HepG2 (cell line): ENCODE results near the gene RAC2. TPM values are rescaled to one million over a fixed set of nuclear protein-coding genes. Genes with fewer than 3 reads are reported as not detected.

Source experiments
- ATAC-seq: fragments of 200-7000 bp; cut with Tn5 transposase; 3 replicates; pipeline ENCODE4 v1.9.1; 2020; ENCODE audit warnings: mild to moderate bottlenecking, moderate library complexity
- Bru-seq: library from RNA; stranded (reverse); fragments of 400-500 nt; gene quantifications from one replicate; lab custom pipeline; 2021; lab: Mats Ljungman, UMichigan
- BruChase-seq, 2 experiments: library from RNA; stranded (reverse); fragments of 400-500 nt; gene quantifications; one replicate each; lab custom pipeline; 2021; lab: Mats Ljungman, UMichigan
- BruUV-seq: library from RNA; stranded (reverse); fragments of 400-500 nt; replicated peaks from 2 replicates; lab custom pipeline; 2021; lab: Mats Ljungman, UMichigan
- CTCF ChIA-PET: fragments of 300-600 bp; formaldehyde crosslinking; extraction: SDS; loops from one replicate; lab custom pipeline; 2021; ENCODE audit warnings: low total read pairs, inconsistent platforms, low intra/inter-chr PET ratio; lab: Yijun Ruan, JAX
- POLR2A ChIA-PET: fragments of 350-600 bp; sonication (Branson Sonifier 250); formaldehyde crosslinking; loops from one replicate; lab custom pipeline; 2020; ENCODE audit warnings: antibody characterized with exemption, inconsistent platforms; lab: Yijun Ruan, JAX
- DNase-seq: peaks from one replicate; pipeline ENCODE4 v3.0.0-alpha.2; 2015; ENCODE audit warnings: low spot score
- FAIRE-seq: peaks from 3 replicates; lab custom pipeline; 2011; peaks lifted over from hg19 to GRCh38; lab: Jason Lieb, UNC
- H2AFZ ChIP-seq: one replicate; pipeline ENCODE4 v1.6.1; 2011; ENCODE audit warnings: low read length, inconsistent platforms
- H3K27ac ChIP-seq: fragments of 300-600 bp; 3 replicates; pipeline ENCODE4 v1.8.0; 2011; ENCODE audit warnings: mixed run types, mild to moderate bottlenecking, mixed read lengths, low read length, inconsistent platforms; ENCODE audit not compliant: insufficient read depth; ENCODE audit errors: extremely low read length
- H3K27me3 ChIP-seq, 2 experiments: fragments of 200-600 bp in 1 of 2; 2 replicates in 1 of 2; 3 replicates in 1 of 2; pipeline versions ENCODE4 v1.6.0 to v1.8.0; 2011; ENCODE audit warnings: low read length in 2 of 2, mild to moderate bottlenecking in 2 of 2, moderate library complexity in 2 of 2, inconsistent platforms in 1 of 2; ENCODE audit not compliant: insufficient read depth in 2 of 2, control insufficient read depth in 1 of 2
- H3K36me3 ChIP-seq, 2 experiments: fragments of 200-600 bp in 1 of 2; replicated peaks in 1 of 2; 2 replicates in 1 of 2; 3 replicates in 1 of 2; pipeline versions ENCODE4 v1.5.1 to v1.8.0; 2011; ENCODE audit warnings: low read length in 2 of 2, inconsistent platforms in 1 of 2; ENCODE audit not compliant: insufficient read depth in 2 of 2, control insufficient read depth in 1 of 2
- H3K4me1 ChIP-seq: 2 replicates; pipeline ENCODE4 v1.5.1; 2012; ENCODE audit warnings: low read length, inconsistent platforms; ENCODE audit not compliant: insufficient read depth
- H3K4me2 ChIP-seq: 2 replicates; pipeline ENCODE4 v1.6.0; 2011; ENCODE audit warnings: low read depth, low read length, inconsistent platforms
- H3K4me3 ChIP-seq, 3 experiments: fragments of 200-600 bp in 1 of 3; sonication (generic), shearing (Covaris generic) in 1 of 3; replicated peaks in 1 of 3; 2 replicates each; pipeline ENCODE4 v1.5.1; 2011 to 2016; ENCODE audit warnings: low read length in 3 of 3, inconsistent platforms in 2 of 3, low read depth in 2 of 3, mild to moderate bottlenecking in 2 of 3, control low read depth in 1 of 3, mixed read lengths in 1 of 3; ENCODE audit not compliant: insufficient read depth in 1 of 3
- H3K79me2 ChIP-seq: one replicate; pipeline ENCODE4 v1.6.1; 2011; ENCODE audit warnings: low read length, inconsistent platforms; ENCODE audit not compliant: insufficient read depth
- H3K9ac ChIP-seq: 2 replicates; pipeline ENCODE4 v1.6.0; 2011; ENCODE audit warnings: mild to moderate bottlenecking, low read depth, low read length, inconsistent platforms; ENCODE audit not compliant: insufficient read depth
- H3K9me3 ChIP-seq: 2 replicates; pipeline ENCODE4 v1.5.1; 2012; ENCODE audit warnings: mild to moderate bottlenecking, low read length
- H4K20me1 ChIP-seq: 2 replicates; pipeline ENCODE4 v1.6.0; 2011; ENCODE audit warnings: inconsistent platforms, mild to moderate bottlenecking, low read length, moderate library complexity; ENCODE audit not compliant: insufficient read depth
- ATAD3A ChIP-seq: sonication (generic); formaldehyde crosslinking; IDR thresholded peaks from 2 replicates; pipeline ENCODE4 v1.4.0; 2020; ENCODE audit warnings: missing genetic modification reagents
- BCL6 ChIP-seq: IDR thresholded peaks from 2 replicates; pipeline ENCODE4 v1.6.1; 2016; ENCODE audit warnings: missing genetic modification reagents, missing compliant biosample characterization
- E2F1 ChIP-seq: sonication (generic); formaldehyde crosslinking; IDR thresholded peaks from 2 replicates; pipeline ENCODE4 v1.5.0; 2020; ENCODE audit warnings: missing genetic modification reagents
- HNRNPH1 ChIP-seq: fragments of 200-400 bp; formaldehyde crosslinking; optimal IDR thresholded peaks from 2 replicates; pipeline ENCODE3; 2017; ENCODE audit warnings: mild to moderate bottlenecking, low read depth, low read length
- REXO4 ChIP-seq: sonication (generic); formaldehyde crosslinking; IDR thresholded peaks from 2 replicates; pipeline ENCODE4 v1.8.0; 2022; ENCODE audit warnings: missing genetic modification reagents, mild to moderate bottlenecking, borderline replicate concordance
- RXRA ChIP-seq: sonication (generic); formaldehyde crosslinking; IDR thresholded peaks from 2 replicates; pipeline ENCODE4 v1.5.1; 2020; ENCODE audit warnings: missing genetic modification reagents
- SALL1 ChIP-seq: sonication (generic); formaldehyde crosslinking; IDR thresholded peaks from 2 replicates; pipeline ENCODE4 v1.8.0; 2022; ENCODE audit warnings: mild to moderate bottlenecking, missing genetic modification reagents
- ZNF451 ChIP-seq: sonication (generic); formaldehyde crosslinking; IDR thresholded peaks from 2 replicates; pipeline ENCODE4 v1.5.0; 2020; ENCODE audit warnings: mild to moderate bottlenecking, missing genetic modification reagents
- ZNF543 ChIP-seq: sonication (generic); formaldehyde crosslinking; IDR thresholded peaks from 2 replicates; pipeline ENCODE4 v1.4.0; 2020; ENCODE audit warnings: mild to moderate bottlenecking, missing genetic modification reagents
- ZNF773 ChIP-seq: sonication (generic); formaldehyde crosslinking; IDR thresholded peaks from 2 replicates; pipeline ENCODE4 v1.4.0; 2020; ENCODE audit warnings: missing genetic modification reagents, borderline replicate concordance
- WGBS: methylation state at CpG from one replicate; pipeline ENCODE4 v1.1.6; 2017; ENCODE audit warnings: low lambda C conversion rate; 5-methylcytosine and 5-hydroxymethylcytosine counted together
- in situ Hi-C: cut with HindIII; loops from 2 replicates; pipeline ENCODE4 v1.10.0; 2017; ENCODE audit warnings: low pct_unique_long_range_greater_than_20kb; ENCODE audit not compliant: extremely low pct_ligation_motif_present
- intact Hi-C: fragments of 100-400 bp; cut with micrococcal nuclease; formaldehyde crosslinking; loops from one replicate; pipeline ENCODE4 v1.10.0; 2022; ENCODE audit not compliant: unreplicated experiment
- long read RNA-seq, 2 experiments: library from RNA in 1 of 2; library from polyadenylated mRNA in 1 of 2; stranded (forward) in 1 of 2; unstranded in 1 of 2; transcript quantifications; one replicate each; pipeline ENCODE4 v2.0.0, GENCODE V29; 2019 to 2022
- polyA minus RNA-seq, 3 experiments: library from RNA; depleted of rRNA, polyadenylated mRNA; stranded (reverse); fragments of >200 nt; gene quantifications; 2 replicates each; pipeline ENCODE4 v1.2.3, GENCODE V29; 2011; ENCODE audit warnings: low replicate concordance in 1 of 3
- polyA plus RNA-seq, 8 experiments: library from polyadenylated mRNA; depleted of rRNA in 3 of 8; stranded (reverse) in 7 of 8; unstranded in 1 of 8; fragments of >200 nt; fragmentation: Illumina TruSeq in 4 of 8; extraction: Trizol in 4 of 8; gene quantifications; 2 replicates each; pipeline versions ENCODE4 v1.2.1 to v1.2.3, GENCODE V29; 2011 to 2016; ENCODE audit warnings: low read depth in 4 of 8, missing spikeins in 1 of 8, mixed read lengths in 1 of 8; ENCODE audit not compliant: insufficient read depth in 1 of 8
- total RNA-seq, 5 experiments: library from RNA; depleted of rRNA; stranded (reverse); fragments of >200 nt; fragmentation: Illumina TruSeq; extraction: Trizol; gene quantifications; 2 replicates each; pipeline ENCODE4 v1.2.3, GENCODE V29; 2016; ENCODE audit warnings: low read depth in 1 of 5
- TF ChIP-seq, protein P1 (sequence below): IDR thresholded peaks from 2 replicates; pipeline ENCODE4 v1.6.1; 2018; ENCODE audit warnings: missing genetic modification reagents
- TF ChIP-seq, protein P2 (sequence below): sonication (generic); formaldehyde crosslinking; IDR thresholded peaks from 2 replicates; pipeline ENCODE4 v1.5.1; 2020; ENCODE audit warnings: mild to moderate bottlenecking, moderate library complexity, missing genetic modification reagents
- TF ChIP-seq, protein P3 (sequence below): sonication (generic); formaldehyde crosslinking; IDR thresholded peaks from 2 replicates; pipeline ENCODE4 v1.4.0; 2020; ENCODE audit warnings: missing genetic modification reagents

RAC2 gene
- total RNA-seq (2016; rRNA removed; fragmentation: Illumina TruSeq; extraction: Trizol) = not detected in 2 replicates
- total RNA-seq (2016; cell fraction: cytosol; rRNA removed; fragmentation: Illumina TruSeq; extraction: Trizol; ENCODE audit: low read depth) = 0.18 TPM in 1 of 2 replicates, not detected in the other
- not detected in 2 replicates for total RNA-seq (2016; cell fraction: insoluble cytoplasmic fraction; rRNA removed; fragmentation: Illumina TruSeq; extraction: Trizol)
- total RNA-seq (2016; cell fraction: membrane; rRNA removed; fragmentation: Illumina TruSeq; extraction: Trizol) = 0.28 TPM in 1 of 2 replicates, not detected in the other
- not detected in 2 replicates for total RNA-seq (2016; cell fraction: nucleus; rRNA removed; fragmentation: Illumina TruSeq; extraction: Trizol)
- 0.73 and 0.86 TPM in 2 replicates for polyA plus RNA-seq (2011; rRNA removed)
- polyA plus RNA-seq (2011; cell fraction: cytosol; rRNA removed) = 0.35 and 0.56 TPM in 2 replicates
- 0.61 and 0.68 TPM in 2 replicates for polyA plus RNA-seq (2011; cell fraction: nucleus; rRNA removed)
- 0.39 TPM in 1 of 2 replicates, not detected in the other for polyA plus RNA-seq (2012)
- 0.14 and 0.26 TPM in 2 replicates for polyA plus RNA-seq (2016; cell fraction: cytosol; fragmentation: Illumina TruSeq; extraction: Trizol; ENCODE audit: low read depth)
- polyA plus RNA-seq (2016; cell fraction: insoluble cytoplasmic fraction; fragmentation: Illumina TruSeq; extraction: Trizol; ENCODE audit: low read depth) = 0.21 TPM in 1 of 2 replicates, not detected in the other
- polyA plus RNA-seq (2016; cell fraction: membrane; fragmentation: Illumina TruSeq; extraction: Trizol; ENCODE audit: low read depth) = 0.16 and 0.20 TPM in 2 replicates
- polyA plus RNA-seq (2016; cell fraction: nucleus; fragmentation: Illumina TruSeq; extraction: Trizol; ENCODE audit: insufficient read depth, low read depth) = 0.45 TPM in 1 of 2 replicates, not detected in the other
- polyA minus RNA-seq (2011; rRNA and poly(A)+ RNA removed; ENCODE audit: low replicate concordance) = 0.64 and 2.0 TPM in 2 replicates
- polyA minus RNA-seq (2011; cell fraction: cytosol; rRNA and poly(A)+ RNA removed) = not detected in 2 replicates
- 0.37 TPM in 1 of 2 replicates, not detected in the other for polyA minus RNA-seq (2011; cell fraction: nucleus; rRNA and poly(A)+ RNA removed)
- Bru-seq, nascent RNA = percentile 12 among the genes with signal in this experiment
- not detected for BruChase-seq, experiment 1, labeled RNA remaining after a 6-hour chase
- percentile 11 among the genes with signal in this experiment for BruChase-seq, experiment 2, labeled RNA remaining after a 2-hour chase
- long read RNA-seq, experiment 1, partial matches to known transcripts = 1 of 2 reads
- long read RNA-seq, experiment 1, other reads (novel, unspliced or antisense) = 0 of 2 reads
- long read RNA-seq, experiment 2, partial matches to known transcripts = 0 of 3 reads
- long read RNA-seq, experiment 2, other reads (novel, unspliced or antisense) = 0 of 3 reads

- WGBS = 53% methylated on average over 14 of the region's 23 CpGs
- no peak for DNase-seq
- Histone ChIP-seq H4K20me1 (peaks cover 2% of the 10 kb centered on the region; the same call in 1 of the 2 replicates), H3K27me3 (peaks cover 0 to 37% of the 10 kb centered on the region in 2 experiments; a peak in 3 of 5 replicates), H3K9me3 (no peaks in the 10 kb centered on the region), H3K9ac (no peak within 1 kb of the TSS), H3K36me3 (no peaks in the 10 kb centered on the region), H3K4me1 (0 out of 2 replicates have a peak, but pooled peaks cover 5% of the 10 kb centered on the region), H3K27ac (no peak within 1 kb of the TSS), H3K4me3 (no peak within 1 kb of the TSS), H3K79me2 (no peaks in the 10 kb centered on the region), H3K4me2 (no peak within 1 kb of the TSS), H2AFZ (no peak within 1 kb of the TSS)
- BruUV-seq = no TSS peak
- in situ Hi-C loops (no loop called here), intact Hi-C loops (no loop called here)
- FAIRE-seq = no peak
- POLR2A ChIA-PET = no interaction called here
- CTCF ChIA-PET = no interaction called here
- no peak for ATAC-seq
- TF ChIP-seq HNRNPH1 = no peak
- TF ChIP-seq, protein P1, sequence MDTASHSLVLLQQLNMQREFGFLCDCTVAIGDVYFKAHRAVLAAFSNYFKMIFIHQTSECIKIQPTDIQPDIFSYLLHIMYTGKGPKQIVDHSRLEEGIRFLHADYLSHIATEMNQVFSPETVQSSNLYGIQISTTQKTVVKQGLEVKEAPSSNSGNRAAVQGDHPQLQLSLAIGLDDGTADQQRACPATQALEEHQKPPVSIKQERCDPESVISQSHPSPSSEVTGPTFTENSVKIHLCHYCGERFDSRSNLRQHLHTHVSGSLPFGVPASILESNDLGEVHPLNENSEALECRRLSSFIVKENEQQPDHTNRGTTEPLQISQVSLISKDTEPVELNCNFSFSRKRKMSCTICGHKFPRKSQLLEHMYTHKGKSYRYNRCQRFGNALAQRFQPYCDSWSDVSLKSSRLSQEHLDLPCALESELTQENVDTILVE = no peak
- TF ChIP-seq ZNF773 (CRISPR knock-in tag) = no peak
- TF ChIP-seq E2F1 = no peak
- TF ChIP-seq ZNF451 (CRISPR knock-in tag) = no peak
- no peak for TF ChIP-seq RXRA (CRISPR knock-in tag)
- no peak for TF ChIP-seq SALL1 (CRISPR knock-in tag)
- TF ChIP-seq, protein P2, sequence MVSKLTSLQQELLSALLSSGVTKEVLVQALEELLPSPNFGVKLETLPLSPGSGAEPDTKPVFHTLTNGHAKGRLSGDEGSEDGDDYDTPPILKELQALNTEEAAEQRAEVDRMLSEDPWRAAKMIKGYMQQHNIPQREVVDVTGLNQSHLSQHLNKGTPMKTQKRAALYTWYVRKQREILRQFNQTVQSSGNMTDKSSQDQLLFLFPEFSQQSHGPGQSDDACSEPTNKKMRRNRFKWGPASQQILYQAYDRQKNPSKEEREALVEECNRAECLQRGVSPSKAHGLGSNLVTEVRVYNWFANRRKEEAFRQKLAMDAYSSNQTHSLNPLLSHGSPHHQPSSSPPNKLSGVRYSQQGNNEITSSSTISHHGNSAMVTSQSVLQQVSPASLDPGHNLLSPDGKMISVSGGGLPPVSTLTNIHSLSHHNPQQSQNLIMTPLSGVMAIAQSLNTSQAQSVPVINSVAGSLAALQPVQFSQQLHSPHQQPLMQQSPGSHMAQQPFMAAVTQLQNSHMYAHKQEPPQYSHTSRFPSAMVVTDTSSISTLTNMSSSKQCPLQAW (CRISPR knock-in tag) = no peak
- no peak for TF ChIP-seq BCL6
- no peak for TF ChIP-seq REXO4 (CRISPR knock-in tag)
- no peak for TF ChIP-seq ZNF543 (CRISPR knock-in tag)
- TF ChIP-seq, protein P3, sequence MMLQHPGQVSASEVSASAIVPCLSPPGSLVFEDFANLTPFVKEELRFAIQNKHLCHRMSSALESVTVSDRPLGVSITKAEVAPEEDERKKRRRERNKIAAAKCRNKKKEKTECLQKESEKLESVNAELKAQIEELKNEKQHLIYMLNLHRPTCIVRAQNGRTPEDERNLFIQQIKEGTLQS (CRISPR knock-in tag) = no peak
- TF ChIP-seq ATAD3A = no peak
These were observed at the start of gene RAC2 for GRCh38 chr22:37244114-37244921. TSS of gene RAC2 (minus strand) at chr22:37244269. CDS start at chr22:37244148, 121 bp downstream.
